ENCODE measurements around the gene TERT.

Gene TERT

GRCh38 chr5:1207555-1207954 lies 87.3 kb downstream of the TERT start:
- TF ChIP-seq POLR2A (IDR thresholded peaks at IDR 0.05; ENCODE audit: low read depth, low read length) (no peak), POLR2AphosphoS5 (IDR thresholded peaks at IDR 0.05; ENCODE audit: low read depth, low read length) (no peak), TAF1 (IDR thresholded peaks at IDR 0.05; ENCODE audit: borderline replicate concordance, low read depth, low read length) (no peak)
- DNase-seq (ENCODE audit: insufficient read length) (no peak), FAIRE-seq (no peak)

GRCh38 chr5:1206521-1207412 lies 88.1 kb downstream of the TERT start:
- DNase-seq (ENCODE audit: insufficient read length) (no peak), FAIRE-seq (no peak)
- TF ChIP-seq POLR2AphosphoS5 (IDR thresholded peaks at IDR 0.05; ENCODE audit: low read depth, low read length) = no peak
- TF ChIP-seq POLR2A (IDR thresholded peaks at IDR 0.05; ENCODE audit: low read depth, low read length) = no peak
- TF ChIP-seq TAF1 (IDR thresholded peaks at IDR 0.05; ENCODE audit: borderline replicate concordance, low read depth, low read length) = no peak

GRCh38 chr5:1205255-1206180 lies 89.3 kb downstream of the TERT start:
- no peak for DNase-seq (ENCODE audit: insufficient read length)
- no peak for FAIRE-seq
- TF ChIP-seq POLR2A (IDR thresholded peaks at IDR 0.05; ENCODE audit: low read depth, low read length) (no peak), TAF1 (IDR thresholded peaks at IDR 0.05; ENCODE audit: borderline replicate concordance, low read depth, low read length) (no peak), POLR2AphosphoS5 (IDR thresholded peaks at IDR 0.05; ENCODE audit: low read depth, low read length) (no peak)

GRCh38 chr5:1204693-1205242 lies 90.1 kb downstream of the TERT start:
- DNase-seq (ENCODE audit: insufficient read length) (no peak), FAIRE-seq (no peak)
- no peak for TF ChIP-seq TAF1 (IDR thresholded peaks at IDR 0.05; ENCODE audit: borderline replicate concordance, low read depth, low read length)
- no peak for TF ChIP-seq POLR2A (IDR thresholded peaks at IDR 0.05; ENCODE audit: low read depth, low read length)
- TF ChIP-seq POLR2AphosphoS5 (IDR thresholded peaks at IDR 0.05; ENCODE audit: low read depth, low read length) = no peak

GRCh38 chr5:1203968-1204692 lies 90.7 kb downstream of the TERT start:
- no peak for TF ChIP-seq POLR2AphosphoS5 (IDR thresholded peaks at IDR 0.05; ENCODE audit: low read depth, low read length)
- no peak for TF ChIP-seq TAF1 (IDR thresholded peaks at IDR 0.05; ENCODE audit: borderline replicate concordance, low read depth, low read length)
- no peak for TF ChIP-seq POLR2A (IDR thresholded peaks at IDR 0.05; ENCODE audit: low read depth, low read length)
- FAIRE-seq (no peak), DNase-seq (ENCODE audit: insufficient read length) (no peak)

- no peak for FAIRE-seq
- DNase-seq (ENCODE audit: insufficient read length) = no peak
- TF ChIP-seq POLR2AphosphoS5 (IDR thresholded peaks at IDR 0.05; ENCODE audit: low read depth, low read length) = no peak
- TF ChIP-seq TAF1 (IDR thresholded peaks at IDR 0.05; ENCODE audit: borderline replicate concordance, low read depth, low read length) = no peak
- TF ChIP-seq POLR2A (IDR thresholded peaks at IDR 0.05; ENCODE audit: low read depth, low read length) = no peak
These were observed 91.4 kb downstream of the TERT start for GRCh38 chr5:1203311-1203967.
